Keratinocyte (primary cell): Measurements from ENCODE around the gene TSSC4.

Experiments used
- CTCF ChIP-seq, 3 experiments: IDR thresholded peaks in 1 of 3; conservative IDR thresholded peaks in 1 of 3; optimal IDR thresholded peaks in 1 of 3; 2 replicates in 2 of 3; 3 replicates in 1 of 3; pipeline versions ENCODE3 to v1.5.1; 2011; ENCODE audit warnings: low read length in 3 of 3, mild to moderate bottlenecking in 3 of 3, moderate library complexity in 2 of 3, control low read depth in 1 of 3, inconsistent platforms in 1 of 3; ENCODE audit not compliant: insufficient read depth in 2 of 3; ENCODE audit errors: extremely low read depth in 1 of 3
- EZH2 ChIP-seq: IDR thresholded peaks from one replicate; pipeline ENCODE4 v1.6.1; 2012; ENCODE audit warnings: inconsistent platforms, mild to moderate bottlenecking, low read length, moderate library complexity

- TF ChIP-seq EZH2 (no peak), CTCF (optimal IDR thresholded peaks at IDR 0.05 in 1 of 3, IDR thresholded peaks at IDR 0.05 in 1 of 3, conservative IDR thresholded peaks at IDR 0.05 in 1 of 3; ENCODE audit: extremely low read depth in 1 of 3, insufficient read depth in 2 of 3, low read length in 3 of 3) (peak in 2 of 3 experiments; percentile 16 to 23)
These were observed 11.0 kb upstream of the TSSC4 start for GRCh38 chr11:2389377-2390026.
